Measurements from ENCODE around the gene SPATA12.
"Not testable (repeated sequence)": the region's sequence is repeated elsewhere in the genome, so short reads cannot be mapped to it uniquely, and the experiment has no call there.

The SPATA12 gene

GRCh38 chr3:57053122-57053521, 7.3 kb upstream of the SPATA12 start:
- DNase-seq: no peak

- no peak for DNase-seq
Observed at GRCh38 chr3:57057351-57057750, 3.1 kb upstream of the SPATA12 start.

DNA sequence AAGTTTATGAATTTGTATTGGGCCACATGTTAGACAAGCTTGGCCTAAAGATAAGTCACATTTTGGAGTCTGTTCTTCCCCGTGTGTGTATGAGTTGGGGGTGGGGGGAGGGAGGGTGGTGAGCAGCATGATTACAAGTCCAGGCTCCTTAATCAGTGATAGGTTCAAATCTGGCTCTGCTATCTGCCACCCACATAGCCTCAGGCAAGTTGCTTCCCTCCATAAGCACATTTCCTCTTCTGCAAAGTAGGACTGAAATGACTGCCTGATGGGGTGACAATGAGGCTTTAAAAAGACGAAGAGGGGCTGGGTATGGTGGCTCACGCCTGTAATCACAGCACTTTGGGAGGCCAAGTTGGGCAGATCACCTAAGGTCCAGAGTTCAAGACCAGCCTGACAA, 1.1 kb upstream of the SPATA12 start:
- DNase-seq: no peak

DNA sequence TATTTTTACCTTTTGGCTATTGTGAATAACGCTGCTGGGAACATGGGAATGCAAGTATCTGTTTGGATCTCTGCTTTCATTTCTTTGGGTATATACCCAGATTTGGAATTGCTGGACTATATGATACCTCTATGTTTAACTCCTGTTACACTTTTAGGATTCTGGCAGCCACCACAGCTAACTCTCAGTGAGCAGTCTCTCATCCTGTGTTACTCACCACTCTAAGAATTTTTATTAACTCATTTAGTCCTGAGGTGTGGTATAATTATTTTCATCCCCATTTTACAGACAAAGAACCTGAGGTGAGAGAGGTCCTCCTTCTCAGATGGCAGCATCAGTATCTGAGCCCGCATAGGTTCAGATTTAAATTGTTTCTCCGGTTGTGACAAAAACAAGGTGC, 1.1 kb downstream of the SPATA12 start:
- DNase-seq: no peak

GRCh38 chr3:57062101-57062631, 1.7 kb downstream of the SPATA12 start:
- no peak for DNase-seq

- no peak for DNase-seq
Observed at GRCh38 chr3:57063032-57063431, 2.6 kb downstream of the SPATA12 start.

DNA sequence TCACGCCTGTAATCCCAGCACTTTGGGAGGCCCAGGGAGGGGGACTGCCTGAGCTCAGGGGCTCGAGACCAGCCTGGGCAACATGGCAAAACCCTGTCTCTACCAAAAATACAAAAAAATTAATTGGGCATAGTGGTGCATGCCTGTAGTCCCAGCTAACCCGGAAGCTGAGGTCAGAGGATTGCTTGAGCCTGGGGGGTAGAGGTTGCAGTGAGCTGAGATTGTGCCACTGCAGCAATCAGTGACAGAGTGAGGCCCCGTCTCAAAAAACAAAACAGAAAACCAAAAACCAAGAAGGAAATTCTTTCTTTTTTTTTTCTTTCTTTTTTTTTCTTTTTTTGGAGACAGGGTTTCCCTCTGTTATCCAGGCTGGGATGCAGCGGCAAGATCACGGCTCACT, 3.5 kb downstream of the SPATA12 start:
- DNase-seq: no peak

DNA sequence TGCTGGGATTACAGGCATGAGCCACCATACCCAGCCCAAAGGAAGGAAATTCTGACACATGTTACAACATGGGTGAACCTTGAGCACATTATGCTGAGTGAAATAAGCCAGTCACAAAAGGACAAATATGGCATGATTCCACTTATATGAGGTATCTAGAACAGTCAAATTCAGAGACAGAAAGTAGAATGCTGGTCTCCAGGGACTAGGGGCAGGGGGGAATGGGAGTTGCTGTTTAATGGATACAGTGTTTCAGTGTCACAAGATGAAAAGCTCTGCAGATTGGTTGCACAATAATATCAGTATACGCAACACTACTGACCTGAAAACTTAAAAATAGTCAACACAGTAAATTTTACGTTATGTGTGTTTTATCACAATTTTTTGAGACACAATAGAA, 4.1 kb downstream of the SPATA12 start:
- DNase-seq: no peak

DNA sequence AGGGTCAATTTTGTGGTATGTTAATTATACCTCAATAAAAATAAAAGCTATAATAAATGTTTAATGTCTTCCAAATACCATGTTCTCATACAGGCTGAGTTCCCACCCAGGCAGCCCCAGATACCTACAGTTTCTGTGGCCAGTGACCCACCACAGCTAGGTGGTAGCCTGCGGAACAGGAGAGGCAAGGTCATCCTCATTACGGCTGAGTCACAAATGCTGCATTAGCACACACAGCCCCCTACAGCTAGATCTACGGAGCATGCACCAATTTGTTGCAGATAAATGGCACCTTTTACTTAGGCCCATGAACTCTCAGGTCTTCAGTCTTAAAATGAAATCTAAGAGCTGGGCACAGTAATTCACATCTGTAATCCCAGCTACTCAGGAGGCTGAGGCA, 5.1 kb downstream of the SPATA12 start:
- DNase-seq: no peak

DNA sequence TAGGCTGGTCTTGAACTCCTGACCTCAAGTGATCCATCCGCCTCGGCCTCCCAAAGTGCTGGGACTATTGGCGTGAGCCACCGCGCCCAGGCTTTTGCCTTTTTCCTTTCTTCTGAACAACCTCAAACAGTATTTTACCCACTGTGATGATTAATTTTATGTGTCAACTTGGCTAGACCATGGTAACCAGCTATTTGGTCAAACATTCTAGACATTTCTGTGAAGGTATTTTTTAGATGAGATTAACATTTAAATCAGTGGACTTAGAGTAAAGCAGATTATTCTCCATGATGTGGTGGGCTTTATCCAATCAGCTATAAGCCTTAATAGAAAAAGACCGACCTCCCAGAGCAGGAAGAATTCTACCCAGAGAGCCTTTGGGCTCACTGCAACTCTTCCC, 6.0 kb downstream of the SPATA12 start:
- no peak for DNase-seq

GRCh38 chr3:57068437-57069089, 8.1 kb downstream of the SPATA12 start:
- no peak for DNase-seq

GRCh38 chr3:57069503-57069902, 9.0 kb downstream of the SPATA12 start:
- no peak for DNase-seq

DNA sequence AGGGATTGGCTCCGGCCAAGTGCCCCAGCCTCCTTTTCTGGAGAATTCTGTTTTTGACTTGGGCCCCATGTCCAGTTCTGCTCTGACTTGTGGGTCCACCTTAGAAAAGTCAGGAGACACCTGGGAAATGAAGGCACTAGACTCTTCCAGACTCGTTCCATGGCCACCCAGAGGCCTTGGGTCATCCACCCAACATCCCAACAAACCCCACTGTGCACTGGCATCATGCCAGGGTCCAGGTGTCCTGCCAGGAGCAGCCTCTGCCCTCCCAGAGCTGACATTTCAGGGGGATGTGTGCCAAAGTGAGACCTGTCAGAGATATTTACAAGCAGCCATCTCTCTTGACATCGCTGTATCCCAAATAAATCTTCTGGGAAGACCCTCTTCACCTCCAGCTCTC, 13.2 kb downstream of the SPATA12 start:
- no peak for DNase-seq

DNA sequence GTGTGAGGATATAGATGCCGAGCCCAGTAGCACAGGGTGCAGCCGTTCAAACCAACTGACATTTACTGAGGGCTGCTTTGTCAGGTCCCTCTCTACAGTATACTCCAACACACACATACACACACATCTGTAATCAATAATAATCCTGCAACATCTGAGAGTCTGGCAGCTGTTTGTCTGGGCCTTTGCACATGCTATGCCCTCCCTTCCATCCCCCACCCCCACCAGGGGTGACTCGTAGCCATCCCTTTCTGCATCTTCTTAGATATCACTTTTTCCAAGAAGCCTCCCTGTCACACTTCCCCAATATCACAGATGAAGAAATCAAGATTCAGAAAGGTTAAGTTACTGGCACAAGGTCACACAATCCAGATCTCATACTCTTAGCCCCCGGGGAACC, 13.7 kb downstream of the SPATA12 start:
- DNase-seq: no peak

GRCh38 chr3:57076422-57076951, 16.0 kb downstream of the SPATA12 start:
- no peak for DNase-seq

- no peak for DNase-seq
Observed at GRCh38 chr3:57077630-57078343, 17.3 kb downstream of the SPATA12 start.

DNA sequence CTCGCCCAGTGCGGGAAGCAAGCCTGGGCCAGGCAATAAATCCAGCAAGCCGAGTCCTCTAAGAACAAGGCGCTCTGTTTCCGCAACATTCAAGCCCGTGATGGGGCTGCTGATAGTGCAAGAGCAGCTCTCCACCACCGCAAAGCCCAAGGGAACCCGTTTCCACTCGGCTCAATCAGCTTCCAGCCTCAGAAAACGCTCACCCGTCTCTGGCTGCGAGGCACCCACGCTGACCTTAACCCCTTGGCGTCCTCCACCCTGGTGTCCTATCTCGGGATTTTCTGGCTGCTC, 17.8 kb downstream of the SPATA12 start:
- no peak for DNase-seq

GRCh38 chr3:57078635-57079473, 18.4 kb downstream of the SPATA12 start:
- no peak for DNase-seq

- DNase-seq: no peak
Observed at GRCh38 chr3:57079474-57079831, 19.0 kb downstream of the SPATA12 start.

GRCh38 chr3:57080171-57080570, 19.7 kb downstream of the SPATA12 start:
- DNase-seq: no peak

DNA sequence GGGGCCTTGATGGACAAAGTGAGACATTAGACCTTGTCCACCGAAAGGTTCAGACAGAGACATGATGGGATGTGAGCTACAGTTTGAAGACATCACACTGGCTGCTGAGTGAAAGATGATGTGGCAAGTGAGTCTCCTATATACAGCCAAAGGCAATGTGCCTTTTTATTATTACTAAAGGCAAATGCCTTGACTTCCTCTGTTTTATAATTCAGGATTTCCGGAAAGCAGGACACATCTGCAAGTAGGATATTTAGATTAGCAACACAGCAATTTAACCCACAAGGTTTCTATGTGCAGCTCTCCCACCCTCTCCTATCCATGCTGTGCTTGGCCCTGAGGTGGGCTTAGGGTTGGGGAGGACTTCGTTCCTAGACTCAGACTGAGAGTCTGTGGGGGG, 20.7 kb downstream of the SPATA12 start:
- no peak for DNase-seq

- no peak for DNase-seq
Observed at GRCh38 chr3:57082481-57082880, 22.0 kb downstream of the SPATA12 start.

DNA sequence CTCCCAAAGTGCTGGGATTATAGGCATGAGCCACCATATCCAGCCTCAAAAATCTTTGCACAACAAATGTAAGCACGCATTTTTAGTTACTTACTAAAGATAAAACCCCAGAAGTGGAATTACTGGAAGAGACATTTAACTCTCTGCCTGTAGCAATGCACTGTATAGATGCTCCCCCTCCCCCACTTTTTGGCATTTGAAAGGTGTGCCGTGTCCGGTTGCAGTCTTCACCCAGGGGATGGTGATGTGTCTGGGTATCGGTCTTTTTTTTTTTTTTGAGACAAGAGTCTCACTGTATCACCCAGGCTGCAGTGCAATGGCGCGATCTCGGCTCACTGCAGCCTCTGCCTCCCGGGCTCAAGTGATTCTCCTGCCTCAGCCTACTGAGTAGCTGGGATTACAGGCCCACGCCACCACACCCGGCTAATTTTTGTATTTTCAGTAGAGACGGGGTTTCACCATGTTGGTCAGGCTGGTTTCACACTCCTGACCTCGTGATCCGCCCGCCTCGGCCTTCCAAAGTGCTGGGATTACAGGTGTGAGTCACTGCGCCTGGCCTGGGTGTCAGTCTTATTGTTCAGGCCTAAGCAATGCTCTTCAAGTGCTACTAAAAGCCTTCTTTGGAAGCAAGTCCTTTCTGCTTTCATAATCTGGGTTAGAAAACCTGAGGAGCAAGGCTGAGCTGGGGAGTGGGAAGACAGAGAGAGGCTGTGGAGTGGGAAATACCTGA, 23.0 kb downstream of the SPATA12 start:
- not testable (repeated sequence) for DNase-seq
